Neural progenitor cell (in vitro differentiated cells): Measurements from ENCODE around the gene SYT3. TPM values are rescaled to one million over a fixed set of nuclear protein-coding genes. Genes with fewer than 3 reads are reported as not detected.

ENCODE experiments used
- DNase-seq: peaks from one replicate; pipeline ENCODE4 v3.0.0-alpha.2; 2016; ENCODE audit warnings: low spot score
- H2AFZ ChIP-seq: fragments of 200-600 bp; sonication (generic); replicated peaks from 2 replicates; pipeline ENCODE4 v1.6.1; 2016; ENCODE audit warnings: antibody characterized with exemption
- H3F3A ChIP-seq: fragments of 200-600 bp; sonication (generic); 2 replicates; pipeline ENCODE4 v1.6.1; 2016; ENCODE audit warnings: antibody characterized with exemption, low read depth
- H3K27ac ChIP-seq: fragments of 200-600 bp; sonication (generic); 2 replicates; pipeline ENCODE4 v1.5.1; 2016; ENCODE audit warnings: mild to moderate bottlenecking
- H3K27me3 ChIP-seq: fragments of 200-600 bp; sonication (generic); 2 replicates; pipeline ENCODE4 v1.6.1; 2016; ENCODE audit warnings: mild to moderate bottlenecking, moderate library complexity
- H3K36me3 ChIP-seq: fragments of 200-600 bp; sonication (generic); 2 replicates; pipeline ENCODE4 v1.5.1; 2016
- H3K4me1 ChIP-seq: fragments of 200-600 bp; sonication (generic); 2 replicates; pipeline ENCODE4 v1.6.1; 2016; ENCODE audit warnings: mixed run types
- H3K4me2 ChIP-seq: fragments of 200-600 bp; sonication (generic); 2 replicates; pipeline ENCODE4 v1.6.1; 2016
- H3K4me3 ChIP-seq: fragments of 200-600 bp; sonication (generic); 2 replicates; pipeline ENCODE4 v1.5.1; 2016
- H3K79me2 ChIP-seq: fragments of 200-600 bp; sonication (generic); 2 replicates; pipeline ENCODE4 v1.6.1; 2016; ENCODE audit warnings: low read depth
- H3K9ac ChIP-seq: fragments of 200-600 bp; sonication (generic); 2 replicates; pipeline ENCODE4 v1.6.1; 2016
- H3K9me3 ChIP-seq: fragments of 200-600 bp; sonication (generic); 2 replicates; pipeline ENCODE4 v1.5.1; 2016; ENCODE audit warnings: low read depth
- H4K20me1 ChIP-seq: fragments of 200-600 bp; sonication (generic); 2 replicates; pipeline ENCODE4 v1.6.1; 2016; ENCODE audit warnings: low read depth
- H3K27ac Mint-ChIP-seq: 3 replicates; pipeline ENCODE4 v1.8.0; 2021; ENCODE audit warnings: mixed read lengths
- H3K27me3 Mint-ChIP-seq: 2 replicates; pipeline ENCODE4 v1.8.0; 2022; ENCODE audit warnings: low read depth, mild to moderate bottlenecking, inconsistent platforms, moderate library complexity, mixed read lengths; ENCODE audit not compliant: insufficient read depth
- H3K36me3 Mint-ChIP-seq: 3 replicates; pipeline ENCODE4 v1.8.0; 2021; ENCODE audit warnings: mixed read lengths
- H3K4me1 Mint-ChIP-seq: 3 replicates; pipeline ENCODE4 v1.8.0; 2021; ENCODE audit warnings: mixed read lengths
- H3K4me3 Mint-ChIP-seq: 3 replicates; pipeline ENCODE4 v1.8.0; 2021; ENCODE audit warnings: mild to moderate bottlenecking, moderate library complexity, mixed read lengths
- H3K9me3 Mint-ChIP-seq: 3 replicates; pipeline ENCODE4 v1.8.0; 2020; ENCODE audit warnings: mixed read lengths
- CTCF ChIP-seq: fragments of 200-600 bp; sonication (generic); IDR thresholded peaks from 2 replicates; pipeline ENCODE4 v1.5.1; 2017; ENCODE audit warnings: antibody characterized with exemption, mild to moderate bottlenecking
- EZH2 ChIP-seq: fragments of 200-600 bp; sonication (generic); IDR thresholded peaks from 2 replicates; pipeline ENCODE4 v1.6.1; 2017; ENCODE audit warnings: antibody characterized with exemption, mild to moderate bottlenecking, moderate library complexity
- EZH2phosphoT487 ChIP-seq: fragments of 200-600 bp; sonication (generic); IDR thresholded peaks from 2 replicates; pipeline ENCODE4 v1.6.1; 2017; ENCODE audit warnings: antibody characterized with exemption
- total RNA-seq: library from RNA; depleted of rRNA; stranded (reverse); fragments of >200 nt; gene quantifications from 2 replicates; pipeline ENCODE4 v1.2.3, GENCODE V29; 2015; ENCODE audit warnings: low replicate concordance

Gene SYT3
- total RNA-seq, result 0.41 and 1.1 TPM in 2 replicates

- H3K9me3 ChIP-seq, result no peaks in the 10 kb centered on the region
- DNase-seq, result peak; percentile 87
- no peaks in the 10 kb centered on the region for H4K20me1 ChIP-seq
- H3K4me2 ChIP-seq, result peak within 1 kb of the TSS; percentile 99
- TF ChIP-seq EZH2phosphoT487 (no peak), EZH2 (no peak)
- H3K27ac Mint-ChIP-seq, result no peak within 1 kb of the TSS
- peaks cover 13% of the 10 kb centered on the region for H3K4me1 Mint-ChIP-seq
- H3K27ac ChIP-seq, result no peak within 1 kb of the TSS
- H3K36me3 ChIP-seq, result no peaks in the 10 kb centered on the region
- H3K9me3 Mint-ChIP-seq, result peaks cover 16% of the 10 kb centered on the region
- H3K4me1 ChIP-seq, result no peaks in the 10 kb centered on the region
- peaks cover 71% of the 10 kb centered on the region for H3K27me3 ChIP-seq
- H3K4me3 ChIP-seq, result peak within 1 kb of the TSS; percentile 89
- peaks cover 4% of the 10 kb centered on the region for H3F3A ChIP-seq
- H3K9ac ChIP-seq, result no peak within 1 kb of the TSS
- H3K79me2 ChIP-seq, result no peaks in the 10 kb centered on the region
- no peaks in the 10 kb centered on the region for H3K36me3 Mint-ChIP-seq
- peaks cover 15% of the 10 kb centered on the region for H3K27me3 Mint-ChIP-seq
- peak within 1 kb of the TSS; percentile 99 for H2AFZ ChIP-seq
- H3K4me3 Mint-ChIP-seq, result peak within 1 kb of the TSS; percentile 91
Observed at GRCh38 chr19:50639121-50640112, at the start of gene SYT3. SYT3 (minus strand) TSS chr19:50639881; CDS start chr19:50637411, 2,470 bp downstream.

GRCh38 chr19:50688766-50689165, 49.1 kb upstream of the SYT3 start:
- no peaks in the 10 kb centered on the region for H3K9me3 ChIP-seq
- no peak overlapping the region for H3K4me3 ChIP-seq
- H3K9me3 Mint-ChIP-seq, result no peaks in the 10 kb centered on the region
- no peak overlapping the region for H3K27ac Mint-ChIP-seq
- no peak overlapping the region for H3K9ac ChIP-seq
- no peaks in the 10 kb centered on the region for H3K4me1 ChIP-seq
- TF ChIP-seq EZH2phosphoT487, result no peak
- TF ChIP-seq CTCF, result no peak
- no peak for TF ChIP-seq EZH2
- no peak overlapping the region for H3K4me3 Mint-ChIP-seq
- peaks cover 8% of the 10 kb centered on the region for H3K4me1 Mint-ChIP-seq
- H3K4me2 ChIP-seq, result no peak overlapping the region
- H4K20me1 ChIP-seq, result peaks cover 13% of the 10 kb centered on the region
- no peaks in the 10 kb centered on the region for H3K36me3 ChIP-seq
- DNase-seq, result no peak
- peaks cover 20% of the 10 kb centered on the region for H3K36me3 Mint-ChIP-seq
- H2AFZ ChIP-seq, result no peak overlapping the region
- H3F3A ChIP-seq, result no peaks in the 10 kb centered on the region
- H3K79me2 ChIP-seq, result no peaks in the 10 kb centered on the region
- H3K27me3 ChIP-seq, result peaks cover 100% of the 10 kb centered on the region
- H3K27me3 Mint-ChIP-seq, result peaks cover 22% of the 10 kb centered on the region
- H3K27ac ChIP-seq, result no peak overlapping the region

GRCh38 chr19:50686310-50687032, 46.8 kb upstream of the SYT3 start:
- H3K27ac Mint-ChIP-seq, result no peak overlapping the region
- H3K27ac ChIP-seq, result no peak overlapping the region
- H3K4me3 ChIP-seq, result no peak overlapping the region
- no peak for DNase-seq
- no peaks in the 10 kb centered on the region for H3K9me3 ChIP-seq
- H3K27me3 ChIP-seq, result peaks cover 100% of the 10 kb centered on the region
- no peaks in the 10 kb centered on the region for H3F3A ChIP-seq
- no peaks in the 10 kb centered on the region for H3K79me2 ChIP-seq
- no peaks in the 10 kb centered on the region for H3K9me3 Mint-ChIP-seq
- H3K36me3 ChIP-seq, result no peaks in the 10 kb centered on the region
- no peak overlapping the region for H3K9ac ChIP-seq
- no peaks in the 10 kb centered on the region for H3K4me1 ChIP-seq
- H3K4me2 ChIP-seq, result peak overlapping the region; percentile 38
- H3K27me3 Mint-ChIP-seq, result peaks cover 6% of the 10 kb centered on the region
- no peak overlapping the region for H3K4me3 Mint-ChIP-seq
- H3K4me1 Mint-ChIP-seq, result no peaks in the 10 kb centered on the region
- H4K20me1 ChIP-seq, result peaks cover 3% of the 10 kb centered on the region
- peaks cover 20% of the 10 kb centered on the region for H3K36me3 Mint-ChIP-seq
- peak; percentile 55 for TF ChIP-seq EZH2
- TF ChIP-seq EZH2phosphoT487, result peak; percentile 33
- no peak for TF ChIP-seq CTCF
- no peak overlapping the region for H2AFZ ChIP-seq
